GM21619 (cell line): ENCODE measurements around the gene C22orf39.

ENCODE experiments used
- ATAC-seq: cut with Tn5 transposase; IDR thresholded peaks from one replicate; pipeline ENCODE4 v1.9.1; 2021; ENCODE audit not compliant: unreplicated experiment

The C22orf39 gene

GRCh38 chr22:19447330-19448075 is at the start of gene C22orf39:
Gene C22orf39 (minus strand): TSS chr22:19447711. CDS start chr22:19447688, 23 bp downstream.
- peak; percentile 67 for ATAC-seq

GRCh38 chr22:19497245-19497644 is 49.7 kb upstream of the C22orf39 start:
- no peak for ATAC-seq

GRCh38 chr22:19496324-19496630 is 48.8 kb upstream of the C22orf39 start:
- no peak for ATAC-seq

GRCh38 chr22:19495562-19496323 is 48.2 kb upstream of the C22orf39 start:
- ATAC-seq = no peak

GRCh38 chr22:19494676-19495173 is 47.2 kb upstream of the C22orf39 start:
- ATAC-seq = no peak

- no peak for ATAC-seq
Measured at GRCh38 chr22:19494001-19494560, 46.6 kb upstream of the C22orf39 start.

GRCh38 chr22:19492504-19493174 is 45.1 kb upstream of the C22orf39 start:
- no peak for ATAC-seq

- no peak for ATAC-seq
Measured at GRCh38 chr22:19490628-19491230, 43.2 kb upstream of the C22orf39 start.

- no peak for ATAC-seq
Measured at GRCh38 chr22:19488884-19489843, 41.7 kb upstream of the C22orf39 start.

GRCh38 chr22:19488285-19488684 is 40.8 kb upstream of the C22orf39 start:
- no peak for ATAC-seq

GRCh38 chr22:19483481-19484244 is 36.2 kb upstream of the C22orf39 start:
- no peak for ATAC-seq

GRCh38 chr22:19482297-19482696 is 34.8 kb upstream of the C22orf39 start:
- ATAC-seq = no peak

GRCh38 chr22:19480789-19481188 is 33.3 kb upstream of the C22orf39 start:
- ATAC-seq = no peak

GRCh38 chr22:19480173-19480568 is 32.7 kb upstream of the C22orf39 start:
- ATAC-seq = peak; percentile 3

GRCh38 chr22:19479355-19480172 is 32.1 kb upstream of the C22orf39 start, which contains the start of gene CDC45:
Gene CDC45 (plus strand): TSS chr22:19479920. CDS start chr22:19479969, 49 bp downstream.
- peak; percentile 80 for ATAC-seq

- peak; percentile 45 for ATAC-seq
Measured at GRCh38 chr22:19478901-19479354, 31.4 kb upstream of the C22orf39 start, which contains the start of gene UFD1. Gene UFD1 (minus strand): TSS chr22:19479193. CDS start chr22:19479085, 108 bp downstream.

- ATAC-seq = peak; percentile 1
Measured at GRCh38 chr22:19478045-19478900, 30.8 kb upstream of the C22orf39 start.
